ENCODE data around the gene PANK2.
"Not testable (repeated sequence)": the region's sequence is repeated elsewhere in the genome, so short reads cannot be mapped to it uniquely, and the experiment has no call there.

The PANK2 gene

GRCh38 chr20:3930265-3931206 lies 41.3 kb downstream of the PANK2 start:
- peak; percentile 15 for DNase-seq

DNA sequence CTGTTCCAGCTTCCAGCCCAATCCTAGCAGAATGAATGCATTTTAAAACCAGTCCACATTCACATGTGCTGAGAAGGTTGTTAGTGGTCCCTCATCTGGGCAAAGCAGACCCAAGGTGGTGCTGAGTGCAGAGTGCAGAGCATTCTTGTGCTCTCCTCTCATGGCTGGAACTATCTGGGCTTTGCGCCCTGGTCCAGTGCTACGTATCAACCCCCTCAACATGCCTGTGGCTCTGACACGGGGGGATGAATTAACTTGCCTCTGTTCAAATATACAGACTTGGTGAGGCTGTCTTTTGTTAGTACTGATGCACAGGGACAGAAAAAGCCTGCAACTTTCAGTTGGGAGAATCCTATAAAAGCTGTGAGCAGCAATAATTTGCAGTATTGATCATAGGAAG lies 42.5 kb downstream of the PANK2 start:
- DNase-seq: no peak

- DNase-seq: no peak
These were observed 43.1 kb downstream of the PANK2 start for GRCh38 chr20:3932277-3932676.

- no peak for DNase-seq
These were observed 43.5 kb downstream of the PANK2 start for GRCh38 chr20:3932681-3933080.

DNA sequence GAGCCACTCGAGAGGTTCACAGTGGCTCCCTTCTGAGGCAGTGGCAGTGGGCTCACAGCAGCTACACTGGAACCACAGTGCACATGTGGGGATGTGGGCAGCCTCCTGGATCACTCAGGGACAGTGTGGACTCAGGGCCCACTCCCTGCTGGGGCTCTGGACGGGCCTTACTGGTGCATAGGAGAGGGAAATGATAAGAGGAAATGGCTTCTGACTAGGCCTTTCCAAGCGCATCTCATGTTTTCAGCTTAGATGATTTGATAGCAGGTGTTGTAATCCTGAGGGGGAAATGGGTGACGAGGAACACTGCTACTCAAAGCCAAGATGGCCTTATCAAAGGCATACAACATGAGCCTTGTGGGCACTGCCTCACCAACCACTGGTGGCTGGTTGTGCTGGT lies 44.0 kb downstream of the PANK2 start:
- no peak for DNase-seq

GRCh38 chr20:3934624-3935023 lies 45.4 kb downstream of the PANK2 start:
- DNase-seq: no peak

DNA sequence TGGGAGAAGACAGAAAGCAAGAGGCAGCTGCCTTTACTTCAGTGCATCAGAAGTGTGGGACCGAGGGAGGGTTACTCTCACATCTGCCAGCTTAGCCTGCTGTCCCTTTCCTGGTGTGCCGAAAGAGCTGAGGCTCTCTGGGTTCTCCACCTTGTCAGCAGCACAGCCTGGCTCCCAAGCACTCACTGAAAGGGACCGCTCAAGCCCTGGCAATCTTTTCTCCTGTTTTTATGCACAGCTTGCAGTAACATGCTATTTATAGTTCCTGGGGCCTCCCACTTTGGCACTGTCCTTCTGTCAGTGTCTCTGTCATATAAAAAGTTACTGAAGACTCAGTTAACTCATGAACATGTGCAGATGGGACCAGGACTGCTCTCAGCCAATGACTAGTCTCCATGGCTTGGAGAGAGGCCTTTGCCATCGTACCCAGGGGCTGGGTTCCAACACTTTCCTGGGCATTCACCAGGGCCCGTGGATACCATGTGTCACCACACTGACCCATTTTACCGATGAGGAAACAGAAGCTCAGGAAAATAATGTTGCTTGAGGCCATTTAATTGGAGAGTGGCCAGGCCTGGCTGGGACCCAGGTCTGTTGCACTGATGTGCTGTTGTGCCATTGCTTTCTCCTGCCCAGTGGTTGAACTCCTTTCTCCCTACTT lies 46.2 kb downstream of the PANK2 start:
- no peak for DNase-seq

- DNase-seq: no peak
These were observed 46.8 kb downstream of the PANK2 start for GRCh38 chr20:3935956-3936340.

GRCh38 chr20:3937618-3938017 lies 48.4 kb downstream of the PANK2 start:
- no peak for DNase-seq

DNA sequence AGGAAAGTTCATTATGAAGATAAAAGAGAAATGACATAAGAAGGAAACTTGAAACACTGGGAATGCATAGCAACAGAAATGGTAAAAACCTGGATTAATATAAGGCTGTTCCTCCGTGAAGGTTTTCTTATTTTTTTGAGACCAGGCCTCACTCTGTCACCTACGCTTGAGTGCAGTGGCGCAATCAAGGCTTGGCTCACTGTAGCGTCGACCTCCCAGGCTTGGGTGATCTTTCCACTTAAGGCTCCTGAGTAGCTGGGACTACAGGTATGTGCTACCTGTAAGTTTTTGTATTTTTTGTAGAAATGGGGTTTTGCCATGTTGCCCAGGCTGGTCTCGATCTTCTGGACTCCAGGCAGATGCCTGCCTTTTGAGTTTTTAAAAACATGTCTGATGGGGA lies 51.7 kb downstream of the PANK2 start:
- DNase-seq: no peak

DNA sequence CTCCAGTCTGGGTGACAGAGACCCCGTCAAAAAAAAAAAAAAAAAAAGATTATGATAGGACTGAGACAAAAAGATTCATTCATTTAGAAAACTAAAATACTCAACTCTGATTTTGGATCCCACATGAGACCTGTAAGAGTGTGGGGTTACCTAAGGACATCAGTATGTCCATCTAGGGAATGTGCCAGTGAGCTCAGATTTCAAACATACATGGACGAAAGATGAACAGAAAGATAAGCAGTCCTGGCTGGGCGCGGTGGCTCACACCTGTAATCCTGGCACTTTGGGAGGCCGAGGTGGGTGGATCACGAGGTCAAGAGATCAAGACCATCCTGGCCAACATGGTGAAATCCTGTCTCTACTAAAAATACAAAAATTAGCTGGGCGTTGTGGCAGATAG lies 57.5 kb downstream of the PANK2 start:
- DNase-seq: not testable (repeated sequence)

GRCh38 chr20:3964719-3965118 lies 75.5 kb downstream of the PANK2 start:
- no peak for DNase-seq

DNA sequence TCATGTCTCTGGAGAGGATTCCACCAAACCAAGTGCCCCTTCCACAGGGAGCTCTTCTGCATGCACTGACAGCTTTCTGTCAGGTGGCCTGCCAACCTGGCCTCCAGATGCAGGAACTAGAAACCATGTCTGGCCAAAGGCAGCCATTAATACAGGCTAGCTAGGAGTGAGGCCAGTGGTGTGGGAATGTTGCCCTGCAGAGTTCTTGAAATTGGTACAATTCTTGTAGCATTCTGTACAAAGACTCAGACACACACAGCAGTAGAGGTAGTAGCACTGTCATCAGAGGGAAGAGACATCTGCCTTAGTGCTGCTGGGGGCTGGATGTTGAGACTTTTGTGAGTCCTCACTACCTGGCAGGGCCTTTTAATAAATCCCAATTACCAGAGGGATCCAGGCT lies 77.4 kb downstream of the PANK2 start:
- DNase-seq: no peak

DNA sequence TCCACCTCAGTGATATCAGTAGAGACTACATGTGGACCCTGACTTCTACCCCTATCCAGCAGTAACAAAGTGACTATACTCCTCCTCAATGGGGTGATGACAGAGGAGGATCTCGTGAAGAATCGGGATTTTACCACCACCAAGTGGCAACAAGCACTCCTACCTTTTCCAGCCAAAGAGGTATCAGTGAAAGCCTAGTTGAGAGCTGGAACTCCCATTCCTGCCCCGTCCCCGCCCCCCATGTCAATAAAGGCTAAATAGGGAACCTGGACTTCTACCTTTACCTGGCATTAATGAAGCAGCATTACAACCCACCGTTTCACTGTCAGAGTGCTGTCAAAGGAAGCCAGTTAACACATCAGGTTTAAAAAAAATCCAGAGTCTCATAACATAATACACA lies 80.8 kb downstream of the PANK2 start:
- DNase-seq: no peak

GRCh38 chr20:3971145-3971544 lies 82.0 kb downstream of the PANK2 start:
- DNase-seq: no peak

DNA sequence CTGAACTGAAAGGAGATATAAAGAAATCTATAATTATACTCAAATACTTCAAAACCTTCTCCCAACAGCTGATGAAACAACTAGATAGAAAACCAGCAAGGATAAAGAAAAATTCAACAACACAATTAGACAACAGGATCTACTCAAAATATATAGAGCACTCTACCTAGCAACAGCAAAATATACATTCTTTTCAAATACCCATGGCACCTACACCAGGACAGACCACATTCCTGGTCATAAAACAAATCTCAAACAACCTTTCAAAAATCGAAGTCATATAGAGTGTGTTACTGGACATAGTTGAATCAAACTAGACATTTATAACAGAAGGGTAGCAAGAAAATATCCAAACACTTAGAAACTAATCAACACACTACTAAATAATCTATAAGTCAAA lies 83.0 kb downstream of the PANK2 start:
- DNase-seq: no peak

- not testable (repeated sequence) for DNase-seq
These were observed 83.4 kb downstream of the PANK2 start for GRCh38 chr20:3972631-3973030.

- DNase-seq: no peak
These were observed 84.5 kb downstream of the PANK2 start for GRCh38 chr20:3973705-3974104.

DNA sequence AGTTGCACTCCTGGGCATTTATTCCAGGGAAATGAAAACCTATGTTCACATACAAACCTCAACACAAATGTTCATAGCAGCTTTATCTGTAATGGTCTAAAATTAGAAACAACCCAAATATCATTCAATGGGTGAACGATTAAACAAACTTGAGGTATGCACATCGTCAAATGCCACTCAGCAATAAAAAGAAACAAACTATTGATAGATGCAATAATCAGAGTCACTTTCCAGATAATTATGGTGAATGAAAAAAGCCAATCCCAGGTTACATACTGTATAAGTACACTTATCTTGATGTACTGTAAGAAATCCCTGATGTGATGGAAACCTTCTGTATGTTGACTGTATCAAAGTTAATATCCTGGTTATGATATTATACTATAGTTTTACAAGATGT lies 87.3 kb downstream of the PANK2 start:
- no peak for DNase-seq

All from retina (tissue), 1 donor.